ENCODE measurements around the gene CD300E.

The CD300E gene

GRCh38 chr17:74599023-74599399 is 24.5 kb downstream of the CD300E start:
- no peaks in the 10 kb centered on the region for H3K36me3 ChIP-seq (ENCODE audit: control insufficient read depth, insufficient read depth, low read length)
- peaks cover 3% of the 10 kb centered on the region for H3K27me3 ChIP-seq (replicated peaks; ENCODE audit: control insufficient read depth, insufficient read depth, low read length)
- no peak overlapping the region for H3K4me3 ChIP-seq (replicated peaks; ENCODE audit: low read depth, low read length)
- no peak for TF ChIP-seq CTCF (IDR thresholded peaks at IDR 0.05; ENCODE audit: insufficient read depth, low read length, poor library complexity, severe bottlenecking)
- no peak for DNase-seq (ENCODE audit: extremely low read depth, insufficient read length)

- Histone ChIP-seq H3K27me3 (replicated peaks; ENCODE audit: control insufficient read depth, insufficient read depth, low read length) (peaks cover 3% of the 10 kb centered on the region), H3K36me3 (ENCODE audit: control insufficient read depth, insufficient read depth, low read length) (no peaks in the 10 kb centered on the region), H3K4me3 (replicated peaks; ENCODE audit: low read depth, low read length) (no peak overlapping the region)
- no peak for DNase-seq (ENCODE audit: extremely low read depth, insufficient read length)
- no peak for TF ChIP-seq CTCF (IDR thresholded peaks at IDR 0.05; ENCODE audit: insufficient read depth, low read length, poor library complexity, severe bottlenecking)
These were observed 25.1 kb downstream of the CD300E start for GRCh38 chr17:74598346-74599022.

DNA sequence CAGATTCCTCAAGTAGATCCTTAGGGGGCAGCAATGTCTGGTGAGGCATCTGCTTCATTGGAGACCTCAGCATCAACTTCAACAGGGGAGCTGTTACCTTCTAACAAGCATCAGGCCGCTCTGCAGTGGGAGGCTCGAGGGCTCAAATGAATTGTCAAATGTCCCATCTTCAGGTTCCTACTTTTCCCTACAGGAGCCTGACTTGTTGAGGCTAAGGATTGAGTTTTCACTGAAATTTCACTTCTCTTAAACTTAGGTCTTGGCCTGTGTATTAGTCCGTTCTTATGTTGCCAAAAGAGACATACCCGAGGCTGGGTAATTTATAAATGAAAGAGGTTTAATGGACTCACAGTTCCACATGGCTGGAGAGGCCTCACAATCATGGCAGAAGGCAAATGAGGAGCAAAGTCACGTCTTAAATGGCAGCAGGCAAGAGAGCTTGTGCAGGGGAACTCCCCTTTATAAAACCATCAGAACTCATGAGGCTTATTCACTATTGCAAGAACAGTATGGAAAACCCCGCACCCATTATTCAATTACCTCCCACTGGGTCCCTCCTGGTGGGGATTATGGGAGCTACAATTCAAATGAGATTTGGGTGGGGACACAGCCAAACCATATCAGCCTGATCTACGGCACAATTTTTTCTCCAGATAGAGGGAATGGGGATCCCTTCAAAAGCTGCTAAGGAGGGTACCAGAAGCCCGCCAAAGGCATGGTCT is 26.3 kb downstream of the CD300E start:
- no peak overlapping the region for H3K4me3 ChIP-seq (replicated peaks; ENCODE audit: low read depth, low read length)
- no peak for TF ChIP-seq CTCF (IDR thresholded peaks at IDR 0.05; ENCODE audit: insufficient read depth, low read length, poor library complexity, severe bottlenecking)
- peaks cover 3% of the 10 kb centered on the region for H3K27me3 ChIP-seq (replicated peaks; ENCODE audit: control insufficient read depth, insufficient read depth, low read length)
- no peaks in the 10 kb centered on the region for H3K36me3 ChIP-seq (ENCODE audit: control insufficient read depth, insufficient read depth, low read length)
- no peak for DNase-seq (ENCODE audit: extremely low read depth, insufficient read length)

DNA sequence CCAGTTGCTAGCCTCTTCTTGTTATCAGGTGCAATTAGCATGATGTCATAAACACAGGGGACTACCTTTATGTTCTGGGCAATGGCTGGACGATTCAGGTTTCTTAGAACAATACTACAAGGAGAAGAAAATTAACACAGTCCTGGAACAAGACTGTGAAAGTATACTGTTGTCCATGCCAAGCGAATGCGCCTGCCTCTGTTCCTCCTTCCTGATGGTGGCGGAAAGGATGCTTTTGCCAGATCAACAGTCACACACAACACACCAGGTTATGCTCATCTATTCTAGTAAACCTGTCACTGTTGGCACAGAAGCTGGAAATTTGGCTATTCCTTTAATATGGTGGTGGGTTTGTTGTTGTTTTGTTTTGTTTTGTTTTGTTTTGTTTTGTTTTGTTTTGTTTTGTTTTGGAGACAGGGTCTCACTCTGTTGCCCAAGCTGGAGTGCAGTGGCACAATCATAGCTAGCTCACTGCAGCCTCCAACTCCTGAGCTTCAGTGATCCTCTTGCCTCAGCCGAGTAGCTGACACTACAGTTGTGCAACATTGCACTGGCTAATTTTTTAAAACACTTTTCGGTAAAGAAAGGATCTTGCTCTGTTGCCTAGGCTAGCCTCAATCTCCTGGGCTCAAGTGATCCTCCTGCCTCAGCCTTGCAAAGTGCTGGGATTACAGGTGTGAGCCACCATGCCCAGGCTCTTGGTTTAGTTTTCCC is 28.3 kb downstream of the CD300E start:
- TF ChIP-seq CTCF (IDR thresholded peaks at IDR 0.05; ENCODE audit: insufficient read depth, low read length, poor library complexity, severe bottlenecking) = no peak
- no peak overlapping the region for H3K4me3 ChIP-seq (replicated peaks; ENCODE audit: low read depth, low read length)
- no peaks in the 10 kb centered on the region for H3K36me3 ChIP-seq (ENCODE audit: control insufficient read depth, insufficient read depth, low read length)
- no peak for DNase-seq (ENCODE audit: extremely low read depth, insufficient read length)
- H3K27me3 ChIP-seq (replicated peaks; ENCODE audit: control insufficient read depth, insufficient read depth, low read length) = peaks cover 3% of the 10 kb centered on the region

DNA sequence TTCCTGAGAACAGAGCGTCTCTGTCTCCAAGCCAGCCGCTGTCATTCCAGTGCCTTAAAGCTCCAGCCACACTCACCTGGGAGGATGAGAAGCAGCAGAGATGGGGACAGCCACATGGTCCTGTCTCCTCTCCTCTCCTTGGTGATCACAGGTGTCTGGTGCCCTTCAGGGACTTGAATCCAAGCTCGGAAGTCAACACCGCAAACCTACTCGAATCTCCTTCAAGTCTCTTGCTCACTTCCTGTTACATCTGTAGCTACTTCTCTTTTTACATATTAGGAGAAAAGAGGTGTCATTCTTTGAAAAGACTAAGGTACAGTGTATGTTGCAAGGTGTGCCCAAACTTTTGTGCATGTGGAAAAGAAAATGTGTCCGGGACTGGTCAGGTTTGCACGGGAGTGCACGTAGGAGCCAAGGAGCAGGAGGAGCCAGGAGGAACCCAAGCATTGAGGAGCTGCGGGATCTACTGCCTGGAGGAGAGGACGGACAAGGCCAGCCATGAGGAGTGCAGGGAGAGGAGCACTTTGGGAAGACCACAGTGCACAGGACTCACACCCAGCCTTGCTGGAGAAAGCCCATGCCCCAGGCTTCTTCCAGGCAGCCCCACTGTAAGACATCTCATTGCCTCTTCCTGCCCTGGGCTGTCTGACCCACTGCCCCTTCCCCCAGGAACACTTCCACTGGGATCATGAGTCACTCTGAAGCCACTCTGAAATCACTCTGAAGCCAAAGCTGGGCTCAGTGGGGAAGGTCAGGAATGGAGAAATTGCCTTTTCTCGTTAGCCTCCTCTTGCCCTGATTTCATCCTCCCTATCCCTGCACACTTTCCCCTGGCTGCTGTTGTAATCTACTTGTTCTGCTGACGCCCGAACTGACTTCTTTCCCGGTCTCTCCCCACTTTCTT is 31.2 kb downstream of the CD300E start, which contains the start of gene CD300LD:
CD300LD (minus strand) TSS at position 197 of the 904 bp plus-strand sequence; CDS start at position 116, 81 bp downstream.
- peaks cover 1% of the 10 kb centered on the region; the same call in 1 of the 2 replicates for H3K27me3 ChIP-seq (replicated peaks; ENCODE audit: control insufficient read depth, insufficient read depth, low read length)
- H3K4me3 ChIP-seq (replicated peaks; ENCODE audit: low read depth, low read length) = no peak within 1 kb of the TSS
- H3K36me3 ChIP-seq (ENCODE audit: control insufficient read depth, insufficient read depth, low read length) = no peaks in the 10 kb centered on the region
- no peak for TF ChIP-seq CTCF (IDR thresholded peaks at IDR 0.05; ENCODE audit: insufficient read depth, low read length, poor library complexity, severe bottlenecking)
- no peak for DNase-seq (ENCODE audit: extremely low read depth, insufficient read length)
